HepG2 (cell line): Measurements from ENCODE around the gene TEDC2. TPM values are rescaled to one million over a fixed set of nuclear protein-coding genes. Genes with fewer than 3 reads are reported as not detected.

ENCODE experiments used
- ATF5 ChIP-seq: sonication (generic); formaldehyde crosslinking; IDR thresholded peaks from 2 replicates; pipeline ENCODE4 v1.4.0; 2020; ENCODE audit warnings: mild to moderate bottlenecking, low read depth, missing genetic modification reagents
- BRD4 ChIP-seq: sonication (generic); formaldehyde crosslinking; IDR thresholded peaks from 2 replicates; pipeline ENCODE4 v1.4.0; 2020; ENCODE audit warnings: missing genetic modification reagents
- CHD2 ChIP-seq: IDR thresholded peaks from 2 replicates; pipeline ENCODE4 v1.6.1; 2011; ENCODE audit warnings: low read depth, low read length, improper control_type of control experiment
- GRHL1 ChIP-seq: sonication (generic); formaldehyde crosslinking; conservative IDR thresholded peaks from 2 replicates; pipeline ENCODE4 v1.8.0; 2022; ENCODE audit warnings: missing genetic modification reagents
- HOXA5 ChIP-seq: sonication (generic); formaldehyde crosslinking; IDR thresholded peaks from 2 replicates; pipeline ENCODE4 v1.4.0; 2020; ENCODE audit warnings: missing genetic modification reagents
- LCORL ChIP-seq, 2 experiments: fragments of 450-650 bp in 1 of 2; sonication (generic) in 1 of 2; formaldehyde crosslinking in 1 of 2; IDR thresholded peaks; 2 replicates each; pipeline versions ENCODE4 v1.5.0 to v1.6.1; 2017 to 2020; ENCODE audit warnings: antibody characterized with exemption in 1 of 2, missing genetic modification reagents in 1 of 2
- MEIS1 ChIP-seq: sonication (generic); formaldehyde crosslinking; IDR thresholded peaks from 2 replicates; pipeline ENCODE4 v1.9.0; 2021; ENCODE audit warnings: mild to moderate bottlenecking, missing genetic modification reagents, moderate library complexity, borderline replicate concordance
- MZF1 ChIP-seq: sonication (generic); formaldehyde crosslinking; IDR thresholded peaks from 2 replicates; pipeline ENCODE4 v1.8.1; 2023; ENCODE audit warnings: mild to moderate bottlenecking, missing genetic modification reagents, borderline replicate concordance
- PHF21A ChIP-seq: sonication (generic); formaldehyde crosslinking; IDR thresholded peaks from 2 replicates; pipeline ENCODE4 v1.5.0; 2020; ENCODE audit warnings: mild to moderate bottlenecking, missing genetic modification reagents
- PITX1 ChIP-seq: sonication (generic); formaldehyde crosslinking; IDR thresholded peaks from 2 replicates; pipeline ENCODE4 v1.5.1; 2020; ENCODE audit warnings: mild to moderate bottlenecking, missing genetic modification reagents
- RARG ChIP-seq: sonication (generic); formaldehyde crosslinking; IDR thresholded peaks from 2 replicates; pipeline ENCODE4 v1.4.0; 2020; ENCODE audit warnings: low read depth, mild to moderate bottlenecking, missing genetic modification reagents
- SIN3A ChIP-seq: IDR thresholded peaks from 2 replicates; pipeline ENCODE4 v1.6.1; 2011; ENCODE audit warnings: low read depth, mild to moderate bottlenecking, control low read depth, low read length, borderline replicate concordance
- SSRP1 ChIP-seq: IDR thresholded peaks from 2 replicates; pipeline ENCODE4 v1.6.1; 2016; ENCODE audit warnings: control low read depth
- TBX2 ChIP-seq: sonication (generic); formaldehyde crosslinking; IDR thresholded peaks from 2 replicates; pipeline ENCODE4 v1.5.0; 2020; ENCODE audit warnings: missing genetic modification reagents, mild to moderate bottlenecking, borderline replicate concordance
- TCF7 ChIP-seq: sonication (generic); IDR thresholded peaks from 2 replicates; pipeline ENCODE4 v1.6.1; 2016; ENCODE audit warnings: antibody characterized with exemption, low read depth
- TEF ChIP-seq: sonication (generic); formaldehyde crosslinking; IDR thresholded peaks from 2 replicates; pipeline ENCODE4 v1.5.0; 2020; ENCODE audit warnings: missing genetic modification reagents
- TSC22D2 ChIP-seq: sonication (generic); formaldehyde crosslinking; IDR thresholded peaks from 2 replicates; pipeline ENCODE4 v1.5.1; 2020; ENCODE audit warnings: missing genetic modification reagents, mild to moderate bottlenecking, borderline replicate concordance
- U2AF1 ChIP-seq: fragments of 200-400 bp; formaldehyde crosslinking; optimal IDR thresholded peaks from 2 replicates; pipeline ENCODE3; 2017; ENCODE audit warnings: mild to moderate bottlenecking, low read depth, low read length
- ZNF142 ChIP-seq: sonication (generic); formaldehyde crosslinking; IDR thresholded peaks from 2 replicates; pipeline ENCODE4 v1.4.0; 2020; ENCODE audit warnings: missing genetic modification reagents
- ZNF333 ChIP-seq: sonication (generic); formaldehyde crosslinking; IDR thresholded peaks from 2 replicates; pipeline ENCODE4 v1.4.0; 2020; ENCODE audit warnings: mild to moderate bottlenecking, missing genetic modification reagents, borderline replicate concordance
- polyA plus RNA-seq, 8 experiments: library from polyadenylated mRNA; depleted of rRNA in 3 of 8; stranded (reverse) in 7 of 8; unstranded in 1 of 8; fragments of >200 nt; fragmentation: Illumina TruSeq in 4 of 8; extraction: Trizol in 4 of 8; gene quantifications; 2 replicates each; pipeline versions ENCODE4 v1.2.1 to v1.2.3, GENCODE V29; 2011 to 2016; ENCODE audit warnings: low read depth in 4 of 8, missing spikeins in 1 of 8, mixed read lengths in 1 of 8; ENCODE audit not compliant: insufficient read depth in 1 of 8
- total RNA-seq, 5 experiments: library from RNA; depleted of rRNA; stranded (reverse); fragments of >200 nt; fragmentation: Illumina TruSeq; extraction: Trizol; gene quantifications; 2 replicates each; pipeline ENCODE4 v1.2.3, GENCODE V29; 2016; ENCODE audit warnings: low read depth in 1 of 5

Gene TEDC2
- total and polyA plus RNA-seq, 2 of the 13 experiments (the other 11 are each of a cell fraction or from before 2014, with no cell fraction given): 6.2 to 24.4 TPM

GRCh38 chr16:2512735-2513404 is 53.0 kb downstream of the TEDC2 start (continued):
- TF ChIP-seq GRHL1 (CRISPR knock-in tag) (no peak), CHD2 (no peak), ZNF333 (no peak), PHF21A (CRISPR knock-in tag) (no peak; the same call in 1 of the 2 replicates), U2AF1 (no peak), PITX1 (CRISPR knock-in tag) (no peak), MEIS1 (CRISPR knock-in tag) (no peak), ZNF142 (CRISPR knock-in tag) (0 out of 2 replicates have a peak, but pooled peaks have one; percentile 5), SSRP1 (no peak), TCF7 (no peak), TEF (CRISPR knock-in tag) (no peak), ATF5 (CRISPR knock-in tag) (no peak), BRD4 (CRISPR knock-in tag) (no peak), TSC22D2 (CRISPR knock-in tag) (no peak), HOXA5 (peak; percentile 66; the same call in 1 of the 2 replicates), TBX2 (CRISPR knock-in tag) (peak; percentile 44; the same call in 1 of the 2 replicates), RARG (CRISPR knock-in tag) (no peak), MZF1 (CRISPR knock-in tag) (no peak), LCORL (IDR thresholded peaks at IDR 0.05) (no peak), LCORL (CRISPR knock-in tag; IDR thresholded peaks at IDR 0.05) (peak; percentile 47; the same call in 1 of the 2 replicates), SIN3A (no peak)
